ENCODE measurements around the gene CHD1L. TPM values are rescaled to one million over a fixed set of nuclear protein-coding genes. Genes with fewer than 3 reads are reported as not detected.
"Not testable (repeated sequence)": the region's sequence is repeated elsewhere in the genome, so short reads cannot be mapped to it uniquely, and the experiment has no call there.

CHD1L gene
- total and polyA plus RNA-seq, 2 of the 4 experiments (the other 2 are of a cell fraction): 31.2 to 47.5 TPM

GRCh38 chr1:147242449-147243227, at the start of gene CHD1L (continued):
- TF ChIP-seq USF2 (IDR thresholded peaks at IDR 0.05; ENCODE audit: low read depth, low read length) (no peak), MAFK (IDR thresholded peaks at IDR 0.05; ENCODE audit: low read depth, low read length) (no peak), RFX5 (IDR thresholded peaks at IDR 0.05; ENCODE audit: low read depth, low read length) (no peak), FOS (IDR thresholded peaks at IDR 0.05; ENCODE audit: low read depth, low read length) (no peak; the same call in 1 of the 2 replicates)

- H3K9me3 ChIP-seq (ENCODE audit: control insufficient read depth, insufficient read depth, low read length); POLR2A ChIA-PET (ENCODE audit: unreplicated experiment); H3K79me1 ChIP-seq (ENCODE audit: low read depth in 1 of 2, low read length in 2 of 2); H2BK15ac ChIP-seq (ENCODE audit: low read depth, low read length); H2AK9ac ChIP-seq (replicated peaks; ENCODE audit: low read depth, low read length, poor library complexity); ATAC-seq (ENCODE audit: low read depth); H3K14ac ChIP-seq (replicated peaks; ENCODE audit: low read depth, low read length); H3K4me3 ChIP-seq (ENCODE audit: insufficient read depth, low read depth, low read length); H2AFZ ChIP-seq (replicated peaks; ENCODE audit: low read length, poor library complexity); H4K5ac ChIP-seq (ENCODE audit: low read depth, low read length); H3K18ac ChIP-seq (ENCODE audit: low read depth, low read length); BruUV-seq (replicated peaks); H4K8ac ChIP-seq (ENCODE audit: low read depth in 2 of 2, low read length in 2 of 2); H3K4ac ChIP-seq (ENCODE audit: low read depth, low read length); CTCF ChIA-PET; H3K36me3 ChIP-seq (ENCODE audit: control insufficient read depth, insufficient read depth, low read length); H3K56ac ChIP-seq (ENCODE audit: extremely low read depth, insufficient read depth, low read length); H2BK120ac ChIP-seq (ENCODE audit: low read depth, low read length); H4K20me1 ChIP-seq (ENCODE audit: insufficient read depth, low read length); H3K4me2 ChIP-seq (ENCODE audit: low read depth, low read length); H2BK20ac ChIP-seq (ENCODE audit: low read depth, low read length); H3K9me1 ChIP-seq (ENCODE audit: insufficient read depth, low read length); H2BK5ac ChIP-seq (ENCODE audit: low read depth, low read length, poor library complexity, severe bottlenecking); H3K9ac ChIP-seq (ENCODE audit: low read depth, low read length); H3K27ac ChIP-seq (ENCODE audit: insufficient read depth, low read length); H3K23ac ChIP-seq (ENCODE audit: low read depth, low read length); dilution Hi-C loops (cut with HindIII; ENCODE audit: low sequenced_read_pairs, unreplicated experiment); H3K27me3 ChIP-seq (ENCODE audit: control insufficient read depth, insufficient read depth, low read length); H3K4me1 ChIP-seq (ENCODE audit: control insufficient read depth, insufficient read depth, low read length); H4K91ac ChIP-seq (ENCODE audit: insufficient read depth, low read depth, low read length); H2AK5ac ChIP-seq (ENCODE audit: low read depth, low read length); in situ Hi-C loops (cut with MboI; ENCODE audit: low sequenced_read_pairs); DNase-seq: not testable (repeated sequence)
- intact Hi-C loops (cut with micrococcal nuclease): loop anchor here (2.0 kb wide), 1 partner anchor 23 kb away; no protein-coding TSS in a partner anchor
- WGBS, 2 experiments (ENCODE audit: extremely low coverage in 2 of 2, insufficient read length in 1 of 2): 60% methylated on average over 1 of the region's 3 CpGs; no CpG with 5 or more reads in 1 of the 2 experiments
Observed at GRCh38 chr1:147197324-147197723, 45.2 kb upstream of the CHD1L start.

Data from IMR-90 (cell line).